Renal pelvis (tissue), 4 donors: Measurements from ENCODE around the gene PPP1R12C. TPM values are rescaled to one million over a fixed set of nuclear protein-coding genes. Genes with fewer than 3 reads are reported as not detected.

Source experiments
- DNase-seq: peaks from one replicate; pipeline ENCODE4 v3.0.0-alpha.2; 2013
- polyA plus RNA-seq, 3 donors: library from polyadenylated mRNA; unstranded; fragments of 120-200 nt; gene quantifications; one replicate each; pipeline ENCODE4 v1.2.1, GENCODE V29; 2013; ENCODE audit not compliant: insufficient read length in 3 of 3

Gene PPP1R12C
- polyA plus RNA-seq, 3 donors: 99.9 to 114 (median 104) TPM

DNA sequence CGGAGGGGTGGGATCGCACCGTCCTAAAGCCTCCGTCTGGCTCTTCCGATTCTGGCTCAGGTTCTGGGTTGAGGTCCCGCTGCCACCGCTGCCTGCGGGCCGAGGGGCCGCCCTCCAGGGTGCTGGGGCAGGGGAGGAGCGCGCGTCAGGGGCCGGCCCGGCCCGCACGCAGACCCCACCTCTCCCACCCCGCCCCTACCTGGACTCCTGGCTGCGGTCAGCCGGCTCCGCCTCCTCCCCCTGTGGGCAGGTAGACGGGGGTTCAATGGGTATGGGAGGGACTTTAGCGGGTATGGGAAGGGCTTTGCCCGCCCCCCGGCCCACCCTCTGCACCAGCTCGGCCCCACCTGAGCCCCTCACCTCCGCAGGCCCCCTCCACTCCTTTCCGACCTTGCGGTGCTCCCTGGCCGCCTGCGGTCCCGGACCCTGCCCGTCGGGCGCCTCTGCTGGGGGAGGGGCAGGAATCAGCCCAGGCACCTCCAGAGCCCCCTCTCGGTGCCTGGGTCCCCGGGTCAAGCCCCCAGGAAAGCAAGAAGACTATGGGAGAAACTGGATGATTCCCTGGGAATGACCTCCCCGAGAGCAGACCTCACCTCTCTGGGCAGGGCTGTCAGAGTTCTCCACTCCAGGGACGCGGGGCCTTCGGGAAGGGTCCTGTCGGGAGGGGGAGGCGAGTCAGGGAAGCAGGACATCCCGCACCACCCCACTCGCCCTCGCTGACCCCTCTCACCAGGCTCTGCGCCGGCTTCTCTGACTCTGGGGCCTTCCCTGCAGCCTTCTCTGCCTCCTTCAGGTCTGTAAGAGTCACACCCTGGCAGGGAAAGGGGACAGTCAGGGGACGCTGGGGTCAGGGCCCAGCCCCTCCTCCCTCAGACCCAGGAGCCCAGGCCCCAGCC is 24.8 kb downstream of the PPP1R12C start:
- no peak for DNase-seq

- no peak for DNase-seq
Observed at GRCh38 chr19:55091955-55092354, 25.5 kb downstream of the PPP1R12C start.

DNA sequence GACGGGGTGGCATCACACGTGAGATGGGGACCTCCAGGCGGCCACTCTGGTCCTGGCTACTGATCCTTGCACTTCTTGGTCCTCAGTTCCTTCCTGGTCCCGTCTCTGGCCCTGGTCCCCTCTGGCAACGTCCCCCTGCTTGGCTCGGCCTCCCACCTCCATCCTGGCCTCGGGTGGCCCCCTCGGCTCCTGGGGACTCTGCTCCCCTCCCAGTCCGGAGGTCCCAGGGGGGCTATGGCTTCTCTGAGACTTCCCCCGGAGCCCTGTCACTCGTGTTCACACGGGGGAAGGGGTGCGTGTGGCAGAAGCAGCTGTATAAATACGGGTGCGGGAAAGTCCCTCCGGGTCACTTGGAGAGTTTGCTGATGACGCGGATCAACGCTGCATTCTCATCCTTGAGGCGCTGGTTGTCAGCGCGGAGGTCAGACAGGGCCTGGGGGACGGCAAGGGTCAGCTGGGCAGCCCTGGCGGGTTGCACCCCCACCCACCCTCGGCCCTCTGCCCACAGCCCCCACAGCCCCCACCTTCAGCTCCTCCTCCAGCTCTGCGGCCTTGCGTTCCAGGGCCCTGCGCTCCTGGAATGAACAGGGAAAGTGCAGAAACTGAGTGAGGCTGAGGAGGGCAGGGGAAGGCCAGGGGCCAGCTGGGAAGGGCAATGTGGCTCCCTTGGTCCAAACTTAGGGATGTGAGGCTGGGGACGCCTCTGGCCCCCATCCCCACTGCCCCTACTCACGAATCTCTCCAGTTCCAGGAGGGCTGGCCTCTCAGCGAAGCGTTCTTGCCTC is 26.1 kb downstream of the PPP1R12C start:
- no peak for DNase-seq

DNA sequence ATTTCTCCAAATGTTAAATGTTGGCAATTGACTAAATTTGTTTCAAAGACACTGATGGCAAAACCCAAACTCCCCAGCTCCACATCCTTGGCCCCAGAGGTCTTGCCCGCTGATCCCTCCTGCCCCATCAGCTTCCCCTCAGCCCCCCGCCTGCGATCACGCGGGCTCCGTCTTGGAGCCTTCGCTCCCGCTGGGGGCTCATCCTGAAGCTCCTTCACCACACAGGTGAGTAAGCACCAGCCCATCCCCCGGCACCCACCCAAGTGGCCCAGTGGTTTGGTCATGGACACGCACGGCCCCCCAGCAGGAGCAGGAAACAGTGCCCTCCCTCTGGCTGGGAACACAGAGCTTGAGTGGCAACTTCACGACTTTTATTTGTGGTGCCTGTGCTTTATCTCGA is 26.9 kb downstream of the PPP1R12C start:
- DNase-seq: no peak

DNA sequence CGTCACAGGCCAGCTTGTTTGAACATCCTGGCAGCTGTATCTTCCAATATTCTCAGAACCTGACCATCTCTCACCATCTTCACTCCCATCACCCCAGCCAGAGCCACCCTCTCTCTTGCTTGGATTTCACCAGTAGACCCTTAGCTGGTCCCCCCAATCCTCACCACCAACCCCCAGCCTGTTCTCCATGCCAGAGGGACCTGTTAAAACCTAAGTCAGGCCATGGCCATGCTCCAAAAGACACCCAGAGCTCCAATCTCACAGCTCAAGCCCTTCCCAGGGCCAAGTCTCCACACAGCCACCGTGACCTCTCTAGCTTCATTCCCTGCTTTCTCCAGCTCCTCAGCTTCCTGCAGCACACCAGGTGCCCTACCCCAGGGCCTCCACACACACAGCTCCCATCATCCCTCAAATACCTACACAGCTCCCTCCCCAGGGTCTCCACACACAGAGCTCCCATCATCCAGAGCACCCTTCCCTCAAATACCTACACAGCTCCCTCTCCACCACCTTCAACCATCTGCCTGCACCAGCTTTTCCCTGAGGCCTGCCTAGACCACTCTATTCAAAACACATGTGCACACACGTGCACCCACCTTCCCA is 28.0 kb downstream of the PPP1R12C start:
- DNase-seq: no peak

GRCh38 chr19:55088543-55089341 is 28.7 kb downstream of the PPP1R12C start:
- DNase-seq: peak; percentile 61

DNA sequence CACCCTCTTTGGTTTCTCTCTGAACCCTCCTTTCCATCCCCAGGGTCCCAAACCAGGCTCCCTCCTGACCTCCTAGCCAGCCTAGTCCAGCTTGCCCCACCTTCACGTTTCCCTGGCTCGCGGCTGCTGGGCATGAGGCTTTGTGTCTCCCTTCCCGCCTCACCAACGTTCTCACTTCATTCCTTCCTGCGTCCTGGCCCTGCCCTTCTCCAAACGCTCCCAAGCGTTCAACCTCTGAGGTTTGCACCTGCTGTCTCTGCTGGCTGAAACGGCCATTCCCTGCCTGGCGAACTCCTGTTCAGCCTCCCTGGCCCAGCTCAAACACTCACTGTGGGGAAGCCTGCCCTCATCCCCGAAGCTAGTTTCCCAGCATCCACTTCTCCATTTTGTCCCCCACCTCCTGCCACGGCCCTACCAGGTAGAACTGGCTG is 29.4 kb downstream of the PPP1R12C start:
- DNase-seq: no peak

DNA sequence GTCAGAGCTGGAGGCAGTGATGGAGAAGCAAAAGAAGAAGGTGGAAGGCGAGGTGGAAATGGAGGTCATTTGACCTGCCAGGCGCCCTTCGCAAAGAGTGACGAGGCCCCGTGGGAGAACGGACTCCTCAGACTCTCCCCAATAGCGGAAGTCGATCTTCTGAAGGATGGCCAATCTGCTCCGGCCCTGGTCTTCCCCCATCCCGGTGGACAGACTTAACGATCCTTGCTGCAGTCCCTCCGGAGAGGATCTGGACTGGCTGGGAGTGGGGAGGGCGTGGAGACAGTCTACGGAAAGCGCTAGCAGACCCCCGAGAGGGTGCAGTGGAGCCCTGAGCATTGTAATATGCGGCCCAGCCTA is 29.9 kb downstream of the PPP1R12C start:
- no peak for DNase-seq

DNA sequence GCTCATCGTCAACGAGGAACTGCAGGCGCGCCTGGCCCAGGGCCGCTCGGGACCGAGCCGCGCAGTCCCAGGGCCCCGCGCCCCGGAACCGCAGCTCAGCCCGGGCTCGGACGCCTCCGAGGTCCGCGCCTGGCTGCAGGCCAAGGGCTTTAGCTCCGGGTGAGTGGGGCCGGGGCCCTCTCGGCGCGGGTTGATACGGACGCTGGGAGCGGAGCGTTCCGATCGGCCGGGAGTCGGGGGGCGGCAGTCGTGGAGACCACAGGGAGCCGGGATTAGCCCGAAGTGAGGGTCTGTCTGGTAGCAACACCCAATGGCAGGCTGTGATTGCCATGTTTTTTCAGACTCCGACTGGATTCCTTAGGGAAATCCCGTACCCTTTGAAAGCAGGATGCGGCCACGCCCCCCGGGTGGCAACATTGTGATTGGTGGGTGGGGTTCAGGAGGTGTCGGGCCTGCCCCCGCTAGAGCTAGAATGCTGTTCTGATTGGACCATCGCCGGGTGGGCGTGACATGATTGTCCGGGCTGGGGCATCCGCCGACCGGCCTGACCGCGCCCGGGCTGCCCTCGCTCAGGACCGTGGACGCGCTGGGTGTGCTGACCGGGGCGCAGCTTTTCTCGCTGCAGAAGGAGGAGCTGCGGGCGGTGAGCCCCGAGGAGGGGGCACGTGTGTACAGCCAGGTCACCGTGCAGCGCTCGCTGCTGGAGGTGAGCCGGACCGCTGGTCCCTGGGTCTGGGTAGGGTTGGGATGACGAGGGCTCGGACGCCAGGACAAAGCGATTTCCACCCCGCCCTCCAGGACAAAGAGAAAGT is 30.5 kb downstream of the PPP1R12C start:
- DNase-seq: peak; percentile 91

- no peak for DNase-seq
Observed at GRCh38 chr19:55085923-55086715, 31.3 kb downstream of the PPP1R12C start.

DNA sequence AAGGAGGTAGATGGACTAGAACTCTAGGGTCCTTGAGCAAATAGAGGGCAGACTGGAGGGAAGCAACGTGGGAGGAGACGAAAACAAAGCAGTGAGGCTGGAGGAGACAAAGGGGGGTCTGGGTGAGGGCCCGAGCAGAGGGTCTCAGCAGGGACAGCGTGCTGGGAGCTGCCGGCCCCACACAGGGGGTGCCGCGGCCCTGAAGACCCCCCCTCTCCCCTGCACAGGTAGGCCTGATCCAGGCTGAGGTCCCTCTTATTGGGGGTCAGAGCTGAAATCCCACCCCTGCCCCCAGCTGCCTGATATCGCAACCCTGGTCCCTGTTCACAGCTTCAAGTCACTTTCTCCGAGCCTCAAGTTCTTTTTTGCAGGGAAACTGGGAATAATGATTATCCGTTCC is 33.0 kb downstream of the PPP1R12C start:
- DNase-seq: no peak

DNA sequence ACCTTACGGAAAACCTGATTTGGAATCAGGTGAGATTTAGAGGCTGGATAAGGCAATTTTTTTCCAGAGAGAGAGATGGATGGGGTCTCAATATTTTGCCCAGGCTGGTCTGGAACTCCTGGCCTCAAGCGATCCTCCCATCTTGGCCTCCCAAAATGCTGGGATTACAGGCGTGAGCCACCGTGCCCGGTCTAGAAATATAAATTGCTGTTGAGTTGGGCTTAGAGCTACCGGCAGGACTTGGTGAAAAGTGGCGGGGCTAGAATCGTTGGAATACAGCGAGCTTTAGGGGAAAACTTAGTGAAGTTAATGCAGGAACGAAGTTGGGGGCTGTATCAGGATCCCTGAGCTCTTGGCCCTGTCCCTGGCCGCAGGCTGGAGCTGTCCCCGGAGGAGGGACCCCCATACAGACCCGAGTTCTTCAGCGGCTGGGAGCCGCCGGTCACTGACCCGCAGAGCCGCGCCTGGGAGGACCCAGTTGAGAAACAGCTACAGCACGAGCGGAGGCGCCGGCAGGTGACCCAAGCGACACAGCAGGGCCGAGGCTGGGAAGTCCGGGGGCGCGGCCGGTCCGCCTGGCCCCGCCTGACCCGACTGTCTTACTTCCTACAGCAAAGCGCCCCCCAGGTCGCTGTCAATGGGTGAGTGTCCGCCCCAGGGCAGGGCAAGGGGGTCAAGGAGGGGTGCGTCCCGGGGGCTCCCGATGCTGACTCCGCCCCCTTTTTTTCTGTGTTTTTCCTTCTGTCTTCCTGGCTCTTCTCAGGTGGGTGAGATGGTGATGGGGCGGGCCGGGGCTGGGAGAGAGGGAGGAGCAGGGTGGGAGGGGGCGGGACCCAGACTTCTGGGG is 34.2 kb downstream of the PPP1R12C start:
- no peak for DNase-seq

DNA sequence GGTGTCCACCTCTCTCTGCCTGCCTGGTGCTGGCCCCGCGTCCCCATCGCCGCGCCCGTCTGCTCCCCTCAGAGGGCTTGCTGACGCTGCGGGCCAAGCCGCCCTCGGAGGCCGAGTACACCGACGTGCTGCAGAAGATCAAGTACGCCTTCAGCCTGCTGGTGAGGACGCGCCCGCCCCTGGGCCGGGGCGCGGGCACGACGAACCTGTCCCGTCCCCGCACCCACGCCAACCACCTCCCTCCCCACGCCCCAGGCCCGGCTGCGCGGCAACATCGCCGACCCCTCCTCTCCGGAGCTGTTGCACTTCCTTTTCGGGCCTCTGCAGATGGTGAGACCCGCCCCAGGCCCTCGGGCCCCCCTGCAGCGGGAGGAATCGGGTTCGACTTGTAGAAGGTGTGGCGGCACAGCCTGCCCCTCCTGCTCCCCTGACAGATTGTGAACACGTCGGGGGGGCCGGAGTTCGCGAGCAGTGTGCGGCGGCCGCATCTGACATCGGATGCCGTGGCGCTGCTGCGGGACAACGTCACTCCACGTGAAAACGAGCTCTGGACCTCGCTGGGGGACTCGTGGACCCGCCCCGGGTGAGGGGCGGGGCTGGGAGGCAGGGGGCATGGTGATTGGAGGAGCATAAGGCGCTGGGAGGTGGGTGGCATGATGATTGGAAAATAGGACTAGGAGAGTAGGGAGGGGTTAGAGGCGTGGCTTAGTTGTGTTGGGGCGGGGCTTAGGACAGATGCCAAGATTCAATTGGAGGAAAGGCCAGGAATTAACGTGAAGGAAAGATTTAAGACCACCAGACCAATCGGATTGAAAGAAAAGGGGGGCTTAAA is 35.2 kb downstream of the PPP1R12C start:
- DNase-seq: no peak

DNA sequence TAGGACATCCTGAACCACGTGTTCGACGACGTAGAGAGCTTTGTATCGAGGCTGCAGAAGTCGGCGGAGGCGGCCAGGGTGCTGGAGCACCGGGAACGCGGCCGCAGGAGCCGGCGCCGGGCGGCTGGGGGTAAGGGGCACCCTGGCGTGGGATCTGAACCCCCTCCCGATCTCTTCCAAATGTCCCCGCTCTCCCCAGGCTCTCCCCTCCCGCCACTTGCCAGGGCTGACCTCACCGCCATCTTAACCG is 35.7 kb downstream of the PPP1R12C start:
- no peak for DNase-seq

GRCh38 chr19:55080968-55081769 is 36.3 kb downstream of the PPP1R12C start:
- no peak for DNase-seq

DNA sequence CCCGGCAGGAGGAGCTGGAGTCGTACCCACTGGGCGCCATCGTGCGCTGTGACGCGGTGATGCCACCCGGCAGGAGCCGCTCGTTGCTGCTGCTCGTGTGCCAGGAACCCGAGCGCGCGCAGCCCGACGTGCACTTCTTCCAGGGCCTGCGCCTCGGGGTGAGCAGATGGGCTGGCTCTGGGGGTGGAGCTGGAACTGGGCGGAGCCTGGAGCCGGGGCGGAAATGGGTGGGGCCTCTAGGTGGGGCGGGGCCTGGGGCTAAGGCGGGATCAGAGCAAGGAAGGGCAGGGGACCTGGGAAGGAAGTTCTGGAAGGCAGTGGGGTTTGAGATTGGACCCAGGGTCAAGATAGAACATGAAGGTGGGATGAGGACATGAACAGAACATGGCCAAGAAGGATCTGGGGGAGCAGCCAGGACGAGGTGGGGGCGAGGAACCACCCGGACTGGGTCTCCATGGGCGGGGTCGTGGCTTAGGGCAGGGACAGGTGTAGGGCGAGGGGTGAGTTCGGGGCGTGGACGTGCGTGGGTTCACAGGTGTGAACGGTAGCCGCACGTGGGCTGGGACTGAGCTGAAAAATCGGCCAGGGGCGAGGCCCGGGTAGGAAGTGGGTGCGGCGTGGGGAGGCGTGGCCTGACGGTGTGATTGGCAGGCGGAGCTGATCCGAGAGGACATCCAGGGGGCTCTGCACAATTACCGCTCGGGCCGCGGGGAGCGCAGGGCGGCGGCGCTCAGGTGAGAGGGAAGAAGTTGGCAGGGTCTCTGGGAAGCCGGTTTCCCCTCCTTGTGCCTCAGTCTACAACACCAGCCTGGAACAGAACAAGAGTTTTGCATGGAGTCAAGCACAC is 37.1 kb downstream of the PPP1R12C start:
- no peak for DNase-seq
